HFFc6 (cell line): ENCODE measurements around the gene CYP4F3. TPM values are rescaled to one million over a fixed set of nuclear protein-coding genes. Genes with fewer than 3 reads are reported as not detected.

ENCODE experiments used
- DNase-seq: peaks from one replicate; pipeline ENCODE4 v3.0.0-alpha.2; 2018
- H3K27ac Mint-ChIP-seq: 2 replicates; pipeline ENCODE4 v1.8.0; 2020; ENCODE audit warnings: mild to moderate bottlenecking, mixed read lengths
- H3K27me3 Mint-ChIP-seq: 2 replicates; pipeline ENCODE4 v1.8.0; 2021; ENCODE audit warnings: mild to moderate bottlenecking, moderate library complexity, mixed read lengths; ENCODE audit not compliant: insufficient read depth
- H3K36me3 Mint-ChIP-seq: 2 replicates; pipeline ENCODE4 v1.8.0; 2021; ENCODE audit warnings: low read depth, mixed read lengths
- H3K4me1 Mint-ChIP-seq: 2 replicates; pipeline ENCODE4 v1.8.0; 2020; ENCODE audit warnings: low read depth, mixed read lengths
- H3K4me3 Mint-ChIP-seq: 2 replicates; pipeline ENCODE4 v1.8.0; 2020; ENCODE audit warnings: mild to moderate bottlenecking, moderate library complexity, mixed read lengths
- H3K9me3 Mint-ChIP-seq: 2 replicates; pipeline ENCODE4 v1.8.0; 2020; ENCODE audit warnings: mild to moderate bottlenecking, mixed read lengths
- total RNA-seq, 6 experiments: library from RNA; stranded (reverse); fragmentation: NEBNext Ultra II Directional; extraction: Animal tissue kit (Norgen Biotek cat#: 25700); gene quantifications; 2 replicates in 1 of 6; 3 replicates in 5 of 6; pipeline ENCODE4 v1.2.3, GENCODE V29; 2021
- TF ChIP-seq, protein P1 (sequence below): fragments of 200-600 bp; sonication (generic); IDR thresholded peaks from 2 replicates; pipeline ENCODE4 v1.5.0; 2021; ENCODE audit warnings: antibody characterized with exemption, mild to moderate bottlenecking

The CYP4F3 gene
- total RNA-seq, 6 experiments from 2014 or later, result not detected

DNA sequence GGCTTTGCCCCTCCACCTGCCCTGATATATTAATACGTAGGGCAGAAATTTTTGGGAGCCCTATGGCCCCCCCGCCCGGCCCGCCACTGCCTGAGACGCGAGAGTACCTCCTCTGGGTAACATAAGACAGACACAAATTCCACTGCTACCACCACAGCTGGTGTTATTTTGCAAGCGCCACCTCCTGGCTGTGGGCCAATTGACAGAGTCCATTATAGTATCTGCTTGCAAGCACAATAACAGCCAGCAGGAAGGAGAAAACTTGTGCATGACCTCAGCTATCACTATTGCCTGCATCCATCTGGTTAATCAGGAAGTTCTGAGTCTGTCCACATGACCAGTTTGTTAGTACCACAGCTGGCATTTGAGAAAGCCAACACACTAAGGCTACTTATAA, 61.8 kb downstream of the CYP4F3 start:
- Mint-ChIP-seq H3K4me1 (no peaks in the 10 kb centered on the region), H3K36me3 (no peaks in the 10 kb centered on the region), H3K27me3 (no peaks in the 10 kb centered on the region; the same call in 1 of the 2 replicates), H3K9me3 (peaks cover 47% of the 10 kb centered on the region), H3K4me3 (no peak overlapping the region), H3K27ac (no peak overlapping the region)
- no peak for DNase-seq
- TF ChIP-seq, protein P1, sequence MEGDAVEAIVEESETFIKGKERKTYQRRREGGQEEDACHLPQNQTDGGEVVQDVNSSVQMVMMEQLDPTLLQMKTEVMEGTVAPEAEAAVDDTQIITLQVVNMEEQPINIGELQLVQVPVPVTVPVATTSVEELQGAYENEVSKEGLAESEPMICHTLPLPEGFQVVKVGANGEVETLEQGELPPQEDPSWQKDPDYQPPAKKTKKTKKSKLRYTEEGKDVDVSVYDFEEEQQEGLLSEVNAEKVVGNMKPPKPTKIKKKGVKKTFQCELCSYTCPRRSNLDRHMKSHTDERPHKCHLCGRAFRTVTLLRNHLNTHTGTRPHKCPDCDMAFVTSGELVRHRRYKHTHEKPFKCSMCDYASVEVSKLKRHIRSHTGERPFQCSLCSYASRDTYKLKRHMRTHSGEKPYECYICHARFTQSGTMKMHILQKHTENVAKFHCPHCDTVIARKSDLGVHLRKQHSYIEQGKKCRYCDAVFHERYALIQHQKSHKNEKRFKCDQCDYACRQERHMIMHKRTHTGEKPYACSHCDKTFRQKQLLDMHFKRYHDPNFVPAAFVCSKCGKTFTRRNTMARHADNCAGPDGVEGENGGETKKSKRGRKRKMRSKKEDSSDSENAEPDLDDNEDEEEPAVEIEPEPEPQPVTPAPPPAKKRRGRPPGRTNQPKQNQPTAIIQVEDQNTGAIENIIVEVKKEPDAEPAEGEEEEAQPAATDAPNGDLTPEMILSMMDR, result no peak

Other genes starting within 250 kb of the CYP4F3 start
- 10 to 100 TPM; 49.4 to 54.4 (median 52.0) TPM for gene AKAP8L, start 221.9 kb upstream of the CYP4F3 start, total RNA-seq
- 10 to 100 TPM; 39.3 to 54.3 (median 43.1) TPM for gene WIZ, start 190.9 kb upstream of the CYP4F3 start, total RNA-seq
- gene RASAL3, start 176.4 kb upstream of the CYP4F3 start, total RNA-seq, result not detected
- not detected for gene PGLYRP2, start 161.4 kb upstream of the CYP4F3 start, total RNA-seq
- gene CYP4F22, start 132.4 kb upstream of the CYP4F3 start, total RNA-seq, result not detected
- not detected for gene CYP4F8, start 25.7 kb upstream of the CYP4F3 start, total RNA-seq
- not detected for gene CYP4F12, start 32.2 kb downstream of the CYP4F3 start, total RNA-seq
- not detected for gene OR10H2, start 87.1 kb downstream of the CYP4F3 start, total RNA-seq
- not detected for gene OR10H3, start 97.1 kb downstream of the CYP4F3 start, total RNA-seq
- gene OR10H5, start 146.8 kb downstream of the CYP4F3 start, total RNA-seq, result not detected
- gene OR10H1, start 174.8 kb downstream of the CYP4F3 start, total RNA-seq, result not detected